ENCODE data around the gene PERM1. TPM values are rescaled to one million over a fixed set of nuclear protein-coding genes. Genes with fewer than 3 reads are reported as not detected.

The PERM1 gene
- total RNA-seq, 1 donor from 2014 or later: not detected

DNA sequence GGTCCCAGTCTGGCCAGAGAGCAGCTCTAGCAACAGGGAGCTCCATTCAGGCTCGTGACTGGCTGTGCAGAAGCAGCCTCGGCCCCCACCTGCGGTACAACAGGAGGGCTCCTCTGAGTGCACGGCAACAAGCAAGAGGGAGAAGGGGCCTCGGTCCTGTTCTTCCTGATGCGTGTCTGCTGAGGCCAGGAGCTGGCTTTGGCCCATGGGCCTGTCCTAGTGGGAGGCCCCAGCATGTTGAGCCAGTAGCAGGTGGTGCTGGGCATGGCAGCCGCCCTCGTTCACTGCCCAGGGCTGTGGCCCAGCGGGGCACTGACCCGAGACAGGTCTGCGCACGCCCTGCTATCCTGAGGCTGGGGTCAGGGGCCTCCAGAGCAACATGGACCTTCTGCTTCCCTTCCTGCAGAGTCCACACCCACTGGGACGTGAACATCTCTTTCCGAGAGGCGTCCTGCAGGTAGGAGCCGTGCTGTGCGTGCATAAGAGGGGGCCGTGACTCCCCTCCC lies 51.2 kb downstream of the PERM1 start:
- peaks cover 56% of the 10 kb centered on the region for H3K27me3 ChIP-seq (ENCODE audit: low read depth)
- no peaks in the 10 kb centered on the region for H3K36me3 ChIP-seq
- intact Hi-C loops (cut with DNase I): no loop called here
- ATAC-seq (no peak), DNase-seq (no peak)
- peaks cover 9% of the 10 kb centered on the region for H3K4me1 ChIP-seq
- H3K9me3 ChIP-seq: no peaks in the 10 kb centered on the region
- no peak overlapping the region for H3K4me3 ChIP-seq
- no peak overlapping the region for H3K27ac ChIP-seq
- TF ChIP-seq, protein P1, sequence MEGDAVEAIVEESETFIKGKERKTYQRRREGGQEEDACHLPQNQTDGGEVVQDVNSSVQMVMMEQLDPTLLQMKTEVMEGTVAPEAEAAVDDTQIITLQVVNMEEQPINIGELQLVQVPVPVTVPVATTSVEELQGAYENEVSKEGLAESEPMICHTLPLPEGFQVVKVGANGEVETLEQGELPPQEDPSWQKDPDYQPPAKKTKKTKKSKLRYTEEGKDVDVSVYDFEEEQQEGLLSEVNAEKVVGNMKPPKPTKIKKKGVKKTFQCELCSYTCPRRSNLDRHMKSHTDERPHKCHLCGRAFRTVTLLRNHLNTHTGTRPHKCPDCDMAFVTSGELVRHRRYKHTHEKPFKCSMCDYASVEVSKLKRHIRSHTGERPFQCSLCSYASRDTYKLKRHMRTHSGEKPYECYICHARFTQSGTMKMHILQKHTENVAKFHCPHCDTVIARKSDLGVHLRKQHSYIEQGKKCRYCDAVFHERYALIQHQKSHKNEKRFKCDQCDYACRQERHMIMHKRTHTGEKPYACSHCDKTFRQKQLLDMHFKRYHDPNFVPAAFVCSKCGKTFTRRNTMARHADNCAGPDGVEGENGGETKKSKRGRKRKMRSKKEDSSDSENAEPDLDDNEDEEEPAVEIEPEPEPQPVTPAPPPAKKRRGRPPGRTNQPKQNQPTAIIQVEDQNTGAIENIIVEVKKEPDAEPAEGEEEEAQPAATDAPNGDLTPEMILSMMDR (IDR thresholded peaks at IDR 0.05): no peak

DNA sequence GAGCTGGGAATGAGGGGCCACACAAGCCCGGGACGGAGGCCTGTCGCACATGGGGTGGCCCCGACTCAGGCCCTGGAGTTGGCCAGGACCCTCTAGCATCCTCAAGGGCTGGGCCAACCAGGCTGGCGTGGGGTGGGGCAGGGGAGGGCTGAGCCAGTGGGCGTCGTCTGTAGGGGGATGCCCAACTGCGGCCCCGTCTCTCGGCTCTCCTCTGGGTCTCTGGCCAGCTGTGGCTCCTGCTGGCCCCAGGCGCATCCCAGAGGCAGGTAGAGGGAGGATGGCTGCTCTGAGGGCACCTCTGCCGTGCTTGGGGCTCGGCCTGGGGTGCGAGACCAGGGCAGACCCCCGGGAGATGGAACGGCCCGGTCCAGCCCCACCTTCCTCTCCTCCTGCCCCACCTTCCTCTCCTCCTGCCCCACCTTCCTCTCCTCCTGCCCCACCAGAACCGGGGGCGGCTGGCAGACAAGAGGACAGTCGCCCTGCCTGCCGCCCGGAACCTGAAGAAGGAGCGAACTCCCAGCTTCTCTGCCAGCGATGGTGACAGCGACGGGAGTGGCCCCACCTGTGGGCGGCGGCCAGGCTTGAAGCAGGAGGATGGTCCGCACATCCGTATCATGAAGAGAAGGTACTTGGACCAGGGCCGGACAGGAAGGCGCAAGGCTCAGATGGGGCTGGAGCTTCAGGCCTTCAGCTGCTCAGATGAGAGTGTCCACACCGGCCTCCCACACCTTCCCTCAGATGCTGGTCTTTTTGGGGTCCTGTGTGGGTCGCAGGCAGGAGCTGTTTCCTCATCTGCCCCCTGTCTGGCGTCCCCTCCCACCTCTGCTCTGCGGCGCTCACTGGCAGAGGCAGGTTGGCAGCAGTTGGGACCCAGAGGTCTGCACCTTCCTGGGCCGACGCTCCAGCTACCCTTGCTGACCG lies 51.9 kb downstream of the PERM1 start:
- peaks cover 13% of the 10 kb centered on the region for H3K4me1 ChIP-seq
- TF ChIP-seq, protein P1 (IDR thresholded peaks at IDR 0.05): no peak
- H3K9me3 ChIP-seq: no peaks in the 10 kb centered on the region
- DNase-seq: no peak
- ATAC-seq: no peak
- H3K36me3 ChIP-seq: no peaks in the 10 kb centered on the region
- peaks cover 54% of the 10 kb centered on the region for H3K27me3 ChIP-seq (ENCODE audit: low read depth)
- H3K27ac ChIP-seq: no peak overlapping the region
- intact Hi-C loops (cut with DNase I): no loop called here
- no peak overlapping the region for H3K4me3 ChIP-seq

DNA sequence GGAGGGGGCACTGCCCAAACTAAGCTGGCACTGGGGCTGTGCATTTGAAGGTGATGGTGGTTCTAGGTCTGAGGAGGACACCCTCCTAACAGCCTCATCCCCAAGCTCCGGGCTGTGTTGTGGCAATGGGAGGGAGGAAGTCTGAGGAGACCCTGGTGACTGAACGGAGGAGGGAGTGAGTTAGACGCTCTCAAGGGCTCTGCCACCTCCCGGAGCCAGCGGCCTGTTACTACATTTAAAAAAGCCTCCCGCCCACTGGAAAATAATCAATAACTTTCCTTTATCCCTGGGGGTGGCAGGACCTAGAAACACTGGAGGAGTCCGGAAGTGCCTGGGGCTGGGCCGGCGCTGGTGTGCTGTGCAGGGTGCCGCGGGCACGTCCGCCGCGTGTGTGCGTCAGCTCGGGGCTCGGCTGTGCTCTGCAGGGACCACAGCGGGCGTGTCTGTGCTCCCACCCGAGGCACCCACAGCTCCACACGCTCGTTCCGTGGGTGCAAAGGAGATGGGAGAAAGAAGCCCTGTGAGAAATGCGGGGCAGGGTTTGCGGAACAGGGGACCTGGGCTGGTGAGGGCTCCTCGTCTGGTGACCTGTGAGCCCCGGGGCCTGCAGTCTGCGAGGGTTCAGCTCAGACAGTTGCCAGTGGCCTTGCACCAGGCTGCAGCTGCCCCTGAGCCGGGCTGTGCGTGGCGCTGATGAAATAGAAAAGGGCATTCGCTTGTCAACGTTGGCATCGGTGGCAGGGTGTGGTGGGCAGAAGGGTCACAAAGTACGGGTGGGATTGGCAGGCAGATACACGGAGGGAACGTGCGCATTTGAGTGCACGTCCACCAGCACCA lies 52.9 kb downstream of the PERM1 start:
- Histone ChIP-seq H3K9me3 (no peaks in the 10 kb centered on the region), H3K4me3 (no peak overlapping the region), H3K4me1 (peaks cover 18% of the 10 kb centered on the region), H3K27ac (no peak overlapping the region), H3K27me3 (ENCODE audit: low read depth) (peaks cover 60% of the 10 kb centered on the region), H3K36me3 (no peaks in the 10 kb centered on the region)
- DNase-seq (no peak), ATAC-seq (no peak)
- TF ChIP-seq, protein P1 (IDR thresholded peaks at IDR 0.05): no peak
- intact Hi-C loops (cut with DNase I): no loop called here

DNA sequence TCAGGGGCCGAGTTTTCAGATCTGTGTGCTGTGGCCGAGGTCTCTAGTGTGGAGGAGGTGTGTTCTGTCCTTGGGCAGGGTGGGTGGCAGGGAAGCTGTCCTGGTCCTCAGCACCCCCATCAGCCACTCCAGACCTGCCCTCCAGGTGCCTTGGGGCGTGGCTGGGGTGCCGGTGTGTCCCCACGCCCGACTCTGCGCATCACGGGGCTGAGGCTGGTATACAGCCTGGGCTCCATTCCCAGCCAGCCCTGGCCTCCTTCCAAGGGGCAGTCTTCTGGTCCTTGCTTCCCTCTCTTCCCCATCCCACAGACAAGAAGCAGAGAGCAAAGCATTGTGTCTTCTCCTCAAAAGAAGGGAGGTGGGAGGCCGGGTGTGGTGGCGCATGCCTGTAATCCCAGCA lies 54.1 kb downstream of the PERM1 start:
- intact Hi-C loops (cut with DNase I): no loop called here
- Histone ChIP-seq H3K4me1 (peaks cover 25% of the 10 kb centered on the region), H3K36me3 (no peaks in the 10 kb centered on the region), H3K27me3 (ENCODE audit: low read depth) (peaks cover 60% of the 10 kb centered on the region), H3K4me3 (no peak overlapping the region), H3K27ac (no peak overlapping the region), H3K9me3 (no peaks in the 10 kb centered on the region)
- no peak for ATAC-seq
- TF ChIP-seq, protein P1 (IDR thresholded peaks at IDR 0.05): no peak
- DNase-seq: no peak

DNA sequence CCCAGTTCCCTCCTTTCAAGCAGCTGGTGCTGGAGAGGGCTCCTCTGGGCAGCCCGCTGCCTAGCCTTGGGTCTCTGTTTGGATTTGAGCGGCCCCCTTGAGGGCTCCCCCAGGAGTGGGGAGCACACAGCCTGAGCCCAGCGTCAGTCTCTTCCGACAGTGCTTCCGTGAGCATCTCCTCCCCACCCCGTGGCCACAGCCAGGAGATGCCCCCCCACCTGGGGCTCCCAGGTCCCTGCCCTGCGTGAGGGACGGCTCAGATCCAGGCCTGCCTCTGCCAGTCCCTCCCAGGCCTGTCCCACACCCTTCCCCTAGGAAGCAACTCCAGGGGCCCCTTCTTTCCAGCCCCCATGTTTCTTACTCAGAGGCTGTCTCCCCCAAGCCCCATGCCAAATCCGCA lies 54.7 kb downstream of the PERM1 start:
- no peaks in the 10 kb centered on the region for H3K36me3 ChIP-seq
- H3K27ac ChIP-seq: no peak overlapping the region
- intact Hi-C loops (cut with DNase I): no loop called here
- peaks cover 60% of the 10 kb centered on the region for H3K27me3 ChIP-seq (ENCODE audit: low read depth)
- no peak for DNase-seq
- TF ChIP-seq, protein P1 (IDR thresholded peaks at IDR 0.05): no peak
- no peaks in the 10 kb centered on the region for H3K9me3 ChIP-seq
- peaks cover 22% of the 10 kb centered on the region for H3K4me1 ChIP-seq
- H3K4me3 ChIP-seq: no peak overlapping the region
- ATAC-seq: no peak
